Neural crest cell (in vitro differentiated cells): ENCODE data around the gene BHLHA15. TPM values are rescaled to one million over a fixed set of nuclear protein-coding genes. Genes with fewer than 3 reads are reported as not detected.

Experiments used
- DNase-seq: peaks from one replicate; pipeline ENCODE4 v3.0.0; 2021; ENCODE audit warnings: low read depth, mixed read lengths, low spot score
- H3K27ac Mint-ChIP-seq: one replicate; pipeline ENCODE4 v1.8.0; 2021; ENCODE audit warnings: mild to moderate bottlenecking, mixed read lengths; ENCODE audit not compliant: unreplicated experiment
- H3K27me3 Mint-ChIP-seq: 2 replicates; pipeline ENCODE4 v1.8.0; 2021; ENCODE audit warnings: low read depth, mild to moderate bottlenecking, mixed read lengths
- H3K36me3 Mint-ChIP-seq: 2 replicates; pipeline ENCODE4 v1.8.0; 2021; ENCODE audit warnings: low read depth, mild to moderate bottlenecking, mixed read lengths
- H3K4me1 Mint-ChIP-seq: 2 replicates; pipeline ENCODE4 v1.8.0; 2021; ENCODE audit warnings: mixed read lengths
- H3K4me3 Mint-ChIP-seq: one replicate; pipeline ENCODE4 v1.8.0; 2021; ENCODE audit warnings: mild to moderate bottlenecking, mixed read lengths
- H3K9me3 Mint-ChIP-seq: 2 replicates; pipeline ENCODE4 v1.8.0; 2021; ENCODE audit warnings: mixed read lengths
- total RNA-seq: library from RNA; stranded (reverse); gene quantifications from 2 replicates; pipeline ENCODE4 v1.2.1, GENCODE V29; 2021
- TF ChIP-seq, protein P1 (sequence below): fragments of 200-600 bp; sonication (generic); conservative IDR thresholded peaks from 2 replicates; pipeline ENCODE4 v1.5.0; 2021; ENCODE audit warnings: antibody characterized with exemption, mild to moderate bottlenecking

The BHLHA15 gene
- total RNA-seq, 1 donor from 2014 or later = not detected

DNA sequence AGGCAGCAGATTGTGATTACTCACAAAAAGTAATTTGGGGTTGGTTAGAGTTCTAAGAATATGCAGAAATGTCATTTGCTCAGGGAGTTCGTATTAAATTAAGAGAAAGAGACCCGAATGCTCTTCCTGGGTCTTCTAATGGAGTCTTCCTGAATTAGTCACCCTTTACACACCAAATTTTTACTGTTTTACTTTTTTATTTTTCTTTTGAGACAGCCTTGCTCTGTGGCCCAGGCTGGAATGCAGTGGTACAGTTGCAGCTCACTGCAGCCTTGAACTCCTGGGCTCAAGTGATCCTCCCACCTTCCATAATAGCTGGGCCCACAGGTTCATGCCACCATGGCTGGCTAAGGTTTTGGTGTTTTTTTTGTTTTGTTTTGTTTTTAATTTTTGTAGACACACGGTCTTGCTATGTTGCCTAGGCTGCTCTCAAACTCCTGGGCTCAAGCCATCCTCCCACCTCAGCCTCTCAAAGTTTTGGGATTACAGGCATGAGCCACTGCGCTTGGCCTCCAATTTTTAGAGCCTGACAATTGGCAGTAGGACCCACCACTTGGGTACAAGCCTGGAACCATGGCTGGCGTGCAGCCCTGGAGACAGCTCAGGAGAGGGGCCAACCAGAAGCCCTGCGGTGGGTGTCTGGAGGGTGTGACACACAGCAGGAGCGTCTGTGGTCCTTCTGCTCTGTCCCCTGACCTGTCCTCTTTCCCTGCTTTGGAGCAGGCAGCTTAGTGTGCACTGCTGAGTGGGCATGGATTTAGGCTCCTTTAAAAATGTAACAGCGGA is 16.4 kb upstream of the BHLHA15 start:
- peaks cover 25% of the 10 kb centered on the region for H3K36me3 Mint-ChIP-seq
- no peak overlapping the region for H3K27ac Mint-ChIP-seq
- no peaks in the 10 kb centered on the region for H3K4me1 Mint-ChIP-seq
- H3K4me3 Mint-ChIP-seq = no peak overlapping the region
- TF ChIP-seq, protein P1, sequence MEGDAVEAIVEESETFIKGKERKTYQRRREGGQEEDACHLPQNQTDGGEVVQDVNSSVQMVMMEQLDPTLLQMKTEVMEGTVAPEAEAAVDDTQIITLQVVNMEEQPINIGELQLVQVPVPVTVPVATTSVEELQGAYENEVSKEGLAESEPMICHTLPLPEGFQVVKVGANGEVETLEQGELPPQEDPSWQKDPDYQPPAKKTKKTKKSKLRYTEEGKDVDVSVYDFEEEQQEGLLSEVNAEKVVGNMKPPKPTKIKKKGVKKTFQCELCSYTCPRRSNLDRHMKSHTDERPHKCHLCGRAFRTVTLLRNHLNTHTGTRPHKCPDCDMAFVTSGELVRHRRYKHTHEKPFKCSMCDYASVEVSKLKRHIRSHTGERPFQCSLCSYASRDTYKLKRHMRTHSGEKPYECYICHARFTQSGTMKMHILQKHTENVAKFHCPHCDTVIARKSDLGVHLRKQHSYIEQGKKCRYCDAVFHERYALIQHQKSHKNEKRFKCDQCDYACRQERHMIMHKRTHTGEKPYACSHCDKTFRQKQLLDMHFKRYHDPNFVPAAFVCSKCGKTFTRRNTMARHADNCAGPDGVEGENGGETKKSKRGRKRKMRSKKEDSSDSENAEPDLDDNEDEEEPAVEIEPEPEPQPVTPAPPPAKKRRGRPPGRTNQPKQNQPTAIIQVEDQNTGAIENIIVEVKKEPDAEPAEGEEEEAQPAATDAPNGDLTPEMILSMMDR = no peak
- DNase-seq = no peak
- H3K9me3 Mint-ChIP-seq = peaks cover 3% of the 10 kb centered on the region
- H3K27me3 Mint-ChIP-seq = no peaks in the 10 kb centered on the region

DNA sequence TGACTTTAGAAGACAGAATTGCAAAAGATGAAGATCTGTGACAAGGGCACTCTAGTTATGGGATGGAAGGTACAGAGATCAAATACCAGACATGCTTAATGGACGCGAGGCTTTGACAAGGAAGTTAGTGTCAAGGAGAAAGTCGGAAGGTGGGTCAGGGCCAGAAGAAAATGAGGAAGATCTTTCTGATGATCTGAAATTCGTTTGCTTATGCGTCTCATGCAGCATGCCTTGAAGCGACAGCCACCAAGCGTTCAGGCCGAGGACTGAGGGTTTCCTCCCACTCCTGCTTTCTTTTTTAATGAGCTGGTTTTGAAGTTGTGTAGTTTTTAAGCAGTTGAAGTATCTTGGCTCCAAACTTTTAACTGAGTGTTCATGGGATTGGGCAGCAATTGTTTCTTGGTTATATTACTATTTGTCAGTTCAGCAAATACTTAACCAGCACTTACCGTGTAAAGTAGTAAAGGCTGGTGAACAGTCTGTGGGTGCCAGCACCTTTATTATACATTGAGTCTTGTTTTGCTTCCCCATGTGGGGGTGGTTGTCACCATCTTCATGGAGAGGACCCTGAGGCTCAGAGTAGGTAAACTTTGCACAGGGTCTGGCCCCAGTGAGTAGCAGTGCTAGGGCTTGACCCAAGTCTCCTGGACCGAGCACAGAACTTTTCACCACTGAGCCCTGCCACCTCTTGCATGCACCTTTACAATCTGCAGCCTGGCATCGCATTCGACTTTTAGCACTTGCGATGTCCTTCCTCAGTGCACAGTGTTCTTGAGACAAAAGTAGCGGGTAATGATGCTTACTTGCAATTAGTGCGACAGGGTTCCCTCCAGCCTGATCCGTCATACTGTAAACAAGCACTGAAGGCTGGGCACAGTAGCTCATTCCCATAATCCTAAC is 14.3 kb upstream of the BHLHA15 start:
- DNase-seq = no peak
- Mint-ChIP-seq H3K27ac (no peak overlapping the region), H3K36me3 (peaks cover 21% of the 10 kb centered on the region), H3K27me3 (no peaks in the 10 kb centered on the region), H3K4me1 (no peaks in the 10 kb centered on the region), H3K9me3 (peaks cover 3% of the 10 kb centered on the region), H3K4me3 (no peak overlapping the region)
- TF ChIP-seq, protein P1 = no peak

DNA sequence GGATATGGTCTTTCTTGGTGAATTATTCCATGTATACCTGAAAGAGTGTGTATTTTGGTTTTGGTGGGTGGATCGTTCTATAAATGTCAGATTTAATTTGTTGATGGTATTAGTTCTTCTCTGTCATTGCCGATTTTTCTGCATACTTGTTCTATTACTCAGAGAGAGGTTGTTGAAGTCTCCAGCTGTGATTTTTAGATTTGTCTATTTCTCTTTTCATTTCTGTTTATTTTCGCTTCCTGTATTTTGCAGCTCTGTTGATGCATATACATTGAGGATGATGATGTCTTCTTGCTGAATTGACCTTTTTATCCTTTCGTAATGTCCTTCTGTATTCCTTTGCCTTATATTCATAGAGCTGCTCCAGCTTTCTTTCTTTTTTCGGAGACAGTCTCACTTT is 12.1 kb upstream of the BHLHA15 start:
- Mint-ChIP-seq H3K4me1 (no peaks in the 10 kb centered on the region), H3K27ac (no peak overlapping the region)

DNA sequence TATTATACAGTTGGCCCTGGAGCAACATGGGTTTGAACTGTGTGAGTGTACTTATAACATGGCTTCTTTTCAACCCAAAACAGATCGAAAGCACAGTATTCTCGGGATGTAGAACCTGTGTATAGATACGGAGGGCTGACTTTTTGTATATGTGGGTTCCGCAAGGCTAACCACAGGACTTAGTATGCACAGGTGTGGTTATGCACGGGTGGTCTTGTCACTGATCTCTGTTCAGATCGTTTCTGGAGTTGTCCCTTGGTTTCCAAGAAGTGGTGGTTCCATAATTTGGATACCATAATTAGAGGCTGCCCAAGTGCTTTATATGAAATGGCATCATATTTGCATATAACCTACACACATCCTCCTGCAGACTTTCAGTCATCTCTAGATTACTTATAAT is 10.9 kb upstream of the BHLHA15 start:
- Mint-ChIP-seq H3K27me3 (no peaks in the 10 kb centered on the region), H3K27ac (no peak overlapping the region), H3K9me3 (peaks cover 3% of the 10 kb centered on the region), H3K36me3 (peaks cover 20% of the 10 kb centered on the region), H3K4me1 (no peaks in the 10 kb centered on the region), H3K4me3 (no peak overlapping the region)
- TF ChIP-seq, protein P1 = no peak
- no peak for DNase-seq

More for the DNA sequence above, 12.1 kb upstream of the BHLHA15 start:
- no peak for DNase-seq
- TF ChIP-seq, protein P1 = no peak
- Mint-ChIP-seq H3K27me3 (no peaks in the 10 kb centered on the region), H3K4me3 (no peak overlapping the region), H3K36me3 (peaks cover 20% of the 10 kb centered on the region), H3K9me3 (peaks cover 3% of the 10 kb centered on the region)

DNA sequence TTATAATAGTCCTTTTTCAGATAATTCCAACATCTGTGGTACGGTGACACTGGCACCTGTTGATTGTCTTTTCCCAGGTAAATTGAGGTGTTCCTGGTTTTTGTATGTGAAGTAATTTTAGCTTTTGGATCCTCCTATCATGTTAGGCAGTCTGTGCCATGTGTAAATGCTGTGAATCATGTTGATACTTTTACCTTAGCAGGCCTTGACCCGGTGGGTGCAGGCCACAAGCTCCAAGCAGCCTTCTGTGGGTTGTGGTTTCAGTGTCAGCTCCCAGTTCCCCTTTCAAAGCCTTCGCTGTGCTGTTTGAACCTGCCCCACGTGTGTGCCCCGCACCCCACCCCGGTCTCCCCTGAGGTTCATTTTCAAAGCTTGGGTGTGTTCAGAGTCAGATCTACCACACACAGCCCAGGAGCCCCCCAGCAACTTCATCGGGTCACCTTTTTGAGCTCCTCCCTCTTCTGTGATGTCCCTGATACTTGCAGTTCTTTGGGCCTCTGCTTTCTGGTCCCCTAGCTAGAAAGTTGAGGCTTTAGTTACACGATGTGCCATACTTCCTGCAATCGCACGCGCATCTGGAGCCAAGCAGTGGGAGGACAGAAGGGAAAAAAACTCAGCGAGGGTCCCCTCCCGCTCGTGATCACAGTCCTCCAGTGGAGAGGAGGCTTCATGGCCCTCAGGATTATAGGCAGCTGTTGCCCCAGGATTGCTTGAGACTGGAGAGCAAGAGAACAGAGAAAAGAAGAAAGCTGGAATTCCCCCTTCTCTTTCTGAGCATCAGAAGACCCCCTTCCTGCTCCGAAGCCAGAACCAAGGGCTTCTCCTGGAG is 8.7 kb upstream of the BHLHA15 start:
- Mint-ChIP-seq H3K4me1 (no peaks in the 10 kb centered on the region), H3K27ac (peak overlapping the region; percentile 19), H3K4me3 (no peak overlapping the region), H3K27me3 (no peaks in the 10 kb centered on the region), H3K36me3 (peaks cover 23% of the 10 kb centered on the region), H3K9me3 (peaks cover 3% of the 10 kb centered on the region)
- no peak for DNase-seq
- TF ChIP-seq, protein P1 = no peak
